ENCODE results near the gene NBPF3.
A peak's percentile ranks its signal among the peaks of the same experiment; 100 is the strongest.

DNA sequence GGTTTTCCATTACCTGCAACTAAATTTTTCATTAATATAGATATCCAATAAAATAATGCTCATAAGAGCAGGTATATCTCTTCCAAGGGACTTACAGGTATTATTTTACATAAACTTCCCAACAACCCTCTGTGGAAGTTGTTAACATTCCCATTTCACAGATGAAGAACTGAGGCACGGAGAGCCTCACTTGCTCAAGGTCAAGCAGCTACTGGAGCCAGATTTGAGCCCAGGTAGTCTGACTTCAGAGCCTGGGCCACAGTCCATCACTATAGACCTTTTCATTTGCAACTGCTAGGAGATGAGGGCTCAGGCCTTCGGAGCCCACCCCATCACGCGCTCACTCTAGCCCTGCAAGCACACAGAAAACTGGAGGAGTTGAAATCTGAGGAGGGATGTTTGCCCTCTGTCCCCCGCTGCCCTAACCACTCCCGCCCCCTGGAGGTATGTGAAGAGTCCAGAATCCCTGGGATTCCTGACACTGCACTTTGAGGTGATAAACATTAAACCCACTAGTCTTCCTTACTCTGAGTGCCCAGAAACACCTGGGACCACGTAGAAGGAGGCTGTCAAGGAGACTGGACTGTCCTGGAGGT lies 57.6 kb downstream of the NBPF3 start:
- TF ChIP-seq, protein P1, sequence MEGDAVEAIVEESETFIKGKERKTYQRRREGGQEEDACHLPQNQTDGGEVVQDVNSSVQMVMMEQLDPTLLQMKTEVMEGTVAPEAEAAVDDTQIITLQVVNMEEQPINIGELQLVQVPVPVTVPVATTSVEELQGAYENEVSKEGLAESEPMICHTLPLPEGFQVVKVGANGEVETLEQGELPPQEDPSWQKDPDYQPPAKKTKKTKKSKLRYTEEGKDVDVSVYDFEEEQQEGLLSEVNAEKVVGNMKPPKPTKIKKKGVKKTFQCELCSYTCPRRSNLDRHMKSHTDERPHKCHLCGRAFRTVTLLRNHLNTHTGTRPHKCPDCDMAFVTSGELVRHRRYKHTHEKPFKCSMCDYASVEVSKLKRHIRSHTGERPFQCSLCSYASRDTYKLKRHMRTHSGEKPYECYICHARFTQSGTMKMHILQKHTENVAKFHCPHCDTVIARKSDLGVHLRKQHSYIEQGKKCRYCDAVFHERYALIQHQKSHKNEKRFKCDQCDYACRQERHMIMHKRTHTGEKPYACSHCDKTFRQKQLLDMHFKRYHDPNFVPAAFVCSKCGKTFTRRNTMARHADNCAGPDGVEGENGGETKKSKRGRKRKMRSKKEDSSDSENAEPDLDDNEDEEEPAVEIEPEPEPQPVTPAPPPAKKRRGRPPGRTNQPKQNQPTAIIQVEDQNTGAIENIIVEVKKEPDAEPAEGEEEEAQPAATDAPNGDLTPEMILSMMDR (IDR thresholded peaks at IDR 0.05): peak; percentile 39
- no peak for TF ChIP-seq EZH2 (IDR thresholded peaks at IDR 0.05)
- no peak for TF ChIP-seq EZH2phosphoT487 (IDR thresholded peaks at IDR 0.05)

All from neural progenitor cell (in vitro differentiated cells).